Measurements from ENCODE around the gene SEMA6B. TPM values are rescaled to one million over a fixed set of nuclear protein-coding genes. Genes with fewer than 3 reads are reported as not detected.
"Not testable (repeated sequence)": the region's sequence is repeated elsewhere in the genome, so short reads cannot be mapped to it uniquely, and the experiment has no call there.

The SEMA6B gene
- total RNA-seq, 1 donor from 2014 or later: 1.8 TPM

DNA sequence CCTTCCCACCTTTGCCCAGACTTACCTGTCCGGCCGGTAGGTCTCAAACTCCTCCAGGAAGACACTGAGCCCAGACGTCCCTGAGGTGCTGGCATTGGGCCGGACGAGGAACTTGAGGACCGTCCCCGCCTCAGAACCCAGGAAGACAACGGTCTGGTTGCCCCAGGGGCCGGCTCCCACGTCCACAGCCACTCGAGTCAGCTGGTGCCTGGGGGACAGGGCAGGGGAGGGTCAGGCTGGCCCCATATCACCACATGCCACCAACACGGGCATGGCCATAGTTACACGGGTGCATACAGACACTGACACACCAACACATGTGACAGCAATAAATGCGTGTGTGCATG lies 11.3 kb downstream of the SEMA6B start:
- DNase-seq (ENCODE audit: low spot score): no peak

GRCh38 chr19:4547303-4548237 lies 11.9 kb downstream of the SEMA6B start:
- DNase-seq (ENCODE audit: low spot score) (peak; percentile 93), ATAC-seq (peak; percentile 85)

More for the DNA sequence above, 11.3 kb downstream of the SEMA6B start:
- no peak for ATAC-seq

DNA sequence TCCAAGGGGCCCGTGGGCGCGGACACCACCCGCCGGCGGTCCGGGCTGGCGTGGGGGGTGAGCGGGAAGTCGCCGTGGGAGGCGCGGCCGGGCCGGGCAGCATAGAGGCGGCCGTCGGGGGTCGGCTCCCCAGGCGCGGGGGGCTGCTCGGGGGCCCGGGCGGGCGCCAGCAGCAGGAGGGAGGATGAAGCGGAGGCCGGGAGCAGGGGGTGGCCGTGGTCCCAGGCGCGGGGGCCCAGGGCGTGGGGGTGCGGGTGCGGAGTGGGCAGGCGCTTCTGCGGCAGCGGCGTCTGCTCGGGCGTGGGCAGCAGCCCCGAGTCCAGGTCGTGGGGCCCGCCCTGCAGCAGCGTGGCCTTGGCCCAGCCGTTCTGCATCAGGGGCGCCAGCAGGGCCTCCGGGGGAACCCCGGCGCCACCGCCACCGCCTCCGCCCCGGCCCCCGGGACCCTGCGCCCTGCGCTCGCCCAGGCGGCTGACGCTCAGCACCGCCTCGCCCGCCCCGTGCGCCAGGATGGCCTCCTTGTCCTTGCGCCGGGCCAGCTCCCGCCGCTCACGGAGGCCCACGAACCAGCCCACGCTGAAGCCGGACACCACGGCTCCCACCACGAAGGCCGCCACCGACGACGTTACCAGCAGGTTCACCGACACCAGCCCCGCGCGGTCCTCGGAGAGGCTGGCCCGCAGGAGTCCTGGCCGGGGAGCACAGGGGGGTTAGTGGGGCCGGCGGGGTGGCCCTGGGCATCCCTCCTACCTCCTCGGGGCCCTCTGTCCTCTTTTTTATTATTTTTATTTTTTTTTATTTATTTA lies 15.4 kb downstream of the SEMA6B start:
- DNase-seq (ENCODE audit: low spot score) (no peak), ATAC-seq (no peak)

- DNase-seq (ENCODE audit: low spot score) (no peak), ATAC-seq (no peak)
These were observed 16.3 kb downstream of the SEMA6B start for GRCh38 chr19:4542896-4543841.

DNA sequence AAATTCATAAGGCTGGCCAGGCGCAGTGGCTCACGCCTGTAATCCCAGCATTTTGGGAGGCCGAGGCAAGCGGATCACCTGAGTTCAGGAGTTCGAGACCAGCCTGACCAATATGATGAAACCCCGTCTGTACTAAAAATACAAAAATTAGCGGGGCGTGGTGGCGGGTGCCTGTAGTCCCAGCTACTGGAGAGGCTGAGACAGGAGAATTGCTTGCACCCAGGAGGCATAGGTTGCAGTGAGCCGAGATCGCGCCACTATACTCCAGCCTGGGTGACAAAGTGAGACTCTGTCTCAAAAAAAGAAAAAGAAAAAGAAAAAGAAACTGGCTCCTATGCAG lies 17.7 kb downstream of the SEMA6B start:
- ATAC-seq; DNase-seq (ENCODE audit: low spot score): not testable (repeated sequence)

GRCh38 chr19:4541114-4541805 lies 18.2 kb downstream of the SEMA6B start:
- ATAC-seq (no peak), DNase-seq (ENCODE audit: low spot score) (no peak)

DNA sequence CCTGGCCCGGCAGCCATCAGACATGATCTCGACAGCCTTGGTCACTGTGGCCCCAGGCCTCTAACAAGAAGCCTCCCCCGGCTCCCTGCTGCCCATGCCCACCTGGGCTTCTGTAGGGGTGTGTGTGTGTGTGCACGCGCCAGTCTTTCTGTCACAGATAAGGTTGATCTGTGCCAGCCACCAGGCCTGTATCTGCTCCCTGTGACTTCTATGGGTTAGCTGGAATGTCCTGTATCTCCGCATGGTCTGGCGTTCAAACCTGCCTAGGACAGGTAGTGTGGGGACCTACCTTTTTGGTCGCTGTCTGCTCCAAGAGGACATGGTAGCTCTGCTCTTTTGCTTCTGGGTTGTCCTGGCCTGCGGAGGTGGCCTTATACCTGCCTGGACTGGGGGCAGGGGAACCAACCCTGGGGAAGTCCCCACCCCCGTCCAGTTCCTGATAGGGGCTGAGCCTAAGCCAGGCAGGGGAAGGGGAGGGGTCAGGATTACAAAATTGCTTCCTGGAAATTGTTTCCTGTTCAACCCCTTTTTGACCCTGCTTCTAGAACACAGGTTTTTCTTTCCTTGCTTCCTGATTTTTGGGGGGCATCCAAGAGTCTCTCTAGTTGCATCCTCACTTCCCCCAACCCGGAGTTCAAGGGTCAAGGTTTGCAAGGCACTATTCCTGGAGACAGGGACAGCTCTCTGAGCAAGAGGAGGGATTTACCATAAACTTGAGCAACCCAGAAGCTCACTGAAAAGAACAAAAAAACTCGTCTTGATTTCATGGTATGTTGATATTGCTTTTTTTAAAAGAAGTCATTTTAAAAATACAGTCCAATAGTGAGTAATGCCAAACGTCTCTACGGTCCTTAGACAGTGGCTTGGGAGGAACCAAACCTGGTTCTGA lies 19.5 kb downstream of the SEMA6B start, which contains the start of gene LRG1:
Gene LRG1 (minus strand): TSS at position 344 of the 889 bp plus-strand sequence. CDS start 23 bp downstream, at position 321.
- DNase-seq (ENCODE audit: low spot score): peak; percentile 96
- ATAC-seq: peak; percentile 69

- DNase-seq (ENCODE audit: low spot score) (no peak), ATAC-seq (no peak)
These were observed 20.3 kb downstream of the SEMA6B start for GRCh38 chr19:4539169-4539692.

GRCh38 chr19:4538601-4538954 lies 20.9 kb downstream of the SEMA6B start:
- DNase-seq (ENCODE audit: low spot score) (no peak), ATAC-seq (no peak)

DNA sequence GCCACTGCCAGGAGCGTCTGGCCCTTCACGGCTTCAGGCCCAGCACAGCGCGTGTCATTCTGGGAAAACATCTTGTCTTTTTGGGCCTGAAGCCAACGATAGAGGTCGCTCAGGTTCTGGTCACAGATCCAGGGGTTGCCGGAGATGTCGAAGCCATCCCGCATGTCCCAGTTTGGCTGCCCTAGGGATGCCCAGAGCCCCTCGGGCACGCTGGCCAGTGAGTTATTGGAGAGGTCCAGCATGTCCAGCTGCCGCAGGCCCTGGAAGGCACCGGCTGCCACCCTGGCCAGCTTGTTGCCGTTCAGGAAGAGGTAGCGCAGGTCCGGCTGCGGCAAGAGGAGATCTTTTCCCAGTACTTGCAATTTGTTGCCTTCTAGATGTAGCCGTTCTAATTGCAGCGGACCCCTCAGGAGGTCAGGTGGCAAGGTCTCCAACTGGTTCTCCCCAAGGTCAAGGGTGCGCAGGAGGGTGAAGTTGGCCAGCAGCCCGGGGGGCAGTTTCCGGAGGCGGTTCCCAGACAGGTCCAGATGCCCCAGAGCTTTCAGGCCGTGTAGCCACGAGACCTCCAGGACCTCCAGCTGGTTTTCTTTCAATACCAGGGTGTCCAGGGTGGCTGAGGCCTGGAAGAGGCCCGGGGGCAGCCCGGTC lies 21.4 kb downstream of the SEMA6B start:
- ATAC-seq: peak; percentile 4
- DNase-seq (ENCODE audit: low spot score): peak; percentile 76

GRCh38 chr19:4536798-4537197 lies 22.7 kb downstream of the SEMA6B start:
- DNase-seq (ENCODE audit: low spot score) (peak; percentile 77), ATAC-seq (peak; percentile 7)

DNA sequence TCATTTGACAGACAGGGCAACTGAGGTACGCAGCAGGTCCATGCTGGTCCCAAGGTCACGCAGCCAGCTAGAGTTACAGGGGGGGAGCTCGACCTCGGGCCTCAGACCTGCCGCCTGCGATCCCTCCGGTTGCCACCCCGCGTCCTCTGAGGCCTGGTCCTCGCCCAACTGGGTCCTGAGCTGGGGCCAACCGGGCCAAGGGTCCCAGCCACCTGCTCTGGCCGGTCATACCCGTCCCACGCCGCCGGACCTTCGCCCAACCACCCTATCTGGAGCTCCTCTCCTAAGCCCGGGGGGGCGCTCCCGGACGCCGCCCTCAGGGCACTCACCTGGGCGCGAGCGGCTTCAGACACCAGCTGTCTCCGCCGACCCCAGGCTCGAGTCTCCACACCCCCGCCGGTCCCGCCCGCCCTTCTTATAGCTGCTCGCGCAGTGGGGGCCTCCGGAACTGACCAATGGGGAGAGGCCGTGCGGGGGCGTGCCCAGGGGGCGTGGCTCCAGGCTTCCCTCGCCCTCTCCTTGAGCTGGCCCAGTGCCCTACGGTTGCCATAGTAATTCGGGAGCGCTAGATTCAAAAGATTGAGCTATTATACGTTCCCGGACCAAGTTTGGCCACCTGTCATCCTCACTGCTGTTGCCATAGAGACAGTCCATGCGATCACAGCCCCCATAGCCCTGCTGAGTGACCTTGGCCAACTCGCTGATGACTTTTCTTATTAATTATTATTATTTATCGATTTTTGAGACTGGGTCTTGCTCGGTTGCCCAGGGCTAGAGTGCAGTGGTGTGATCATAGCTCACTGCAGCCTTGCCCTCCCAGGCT lies 24.4 kb downstream of the SEMA6B start, which contains the start of gene PLIN5:
Gene PLIN5 (minus strand): TSS at position 389 of the 823 bp plus-strand sequence. CDS start 1,150 bp downstream, outside the sequence.
- ATAC-seq: peak; percentile 67

DNA sequence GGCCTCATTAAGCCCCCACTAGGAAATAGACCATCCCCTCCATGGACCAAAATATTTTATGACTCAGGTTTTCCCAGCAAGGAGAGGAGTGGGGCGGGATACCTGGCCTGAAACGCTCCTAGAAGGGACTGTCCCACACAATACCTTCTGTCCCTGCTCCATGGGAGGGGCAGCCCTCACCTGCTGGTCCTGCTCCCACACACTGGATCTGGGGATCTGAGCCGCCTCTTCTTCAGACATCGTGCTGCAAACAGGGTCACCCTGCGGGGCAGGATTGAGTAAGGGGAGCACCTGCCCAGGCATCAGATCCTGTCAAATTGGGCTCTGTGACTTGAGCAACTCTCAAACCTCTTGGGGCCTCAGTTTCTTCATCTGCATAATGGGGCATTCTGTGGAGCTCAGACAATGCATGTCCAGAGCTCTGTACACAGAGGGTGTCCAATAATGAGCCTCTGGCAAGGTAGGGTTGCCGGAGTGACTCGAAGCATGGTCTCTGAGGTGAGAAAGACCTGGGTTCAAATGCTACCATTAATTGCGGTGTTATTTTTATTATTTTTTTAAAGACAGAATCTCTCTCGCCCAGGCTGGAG lies 25.6 kb downstream of the SEMA6B start:
- ATAC-seq: no peak

More for the DNA sequence above, 24.4 kb downstream of the SEMA6B start, which contains the start of gene PLIN5:
- peak; percentile 98 for DNase-seq (ENCODE audit: low spot score)

DNA sequence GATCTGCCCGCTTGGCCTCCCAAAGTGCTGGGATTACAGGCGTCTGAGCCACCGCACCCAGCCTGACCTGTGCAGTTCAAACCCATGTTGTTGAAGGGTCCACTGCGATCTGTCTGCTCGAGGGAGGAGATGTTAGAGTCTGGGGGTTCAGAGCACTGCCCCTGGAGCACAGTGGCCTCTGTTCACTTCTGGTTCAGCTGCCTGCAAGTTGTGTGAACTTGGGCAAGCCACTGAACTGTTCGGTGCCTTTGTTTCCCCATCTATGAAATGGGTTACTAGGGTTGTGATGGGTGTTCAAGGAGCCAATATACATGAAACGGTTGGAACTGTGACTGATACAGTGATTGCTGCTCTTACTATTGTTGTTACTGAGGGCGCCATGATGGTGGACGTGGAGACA lies 26.1 kb downstream of the SEMA6B start:
- ATAC-seq (no peak), DNase-seq (ENCODE audit: low spot score) (no peak)

More for the DNA sequence above, 25.6 kb downstream of the SEMA6B start:
- no peak for DNase-seq (ENCODE audit: low spot score)

DNA sequence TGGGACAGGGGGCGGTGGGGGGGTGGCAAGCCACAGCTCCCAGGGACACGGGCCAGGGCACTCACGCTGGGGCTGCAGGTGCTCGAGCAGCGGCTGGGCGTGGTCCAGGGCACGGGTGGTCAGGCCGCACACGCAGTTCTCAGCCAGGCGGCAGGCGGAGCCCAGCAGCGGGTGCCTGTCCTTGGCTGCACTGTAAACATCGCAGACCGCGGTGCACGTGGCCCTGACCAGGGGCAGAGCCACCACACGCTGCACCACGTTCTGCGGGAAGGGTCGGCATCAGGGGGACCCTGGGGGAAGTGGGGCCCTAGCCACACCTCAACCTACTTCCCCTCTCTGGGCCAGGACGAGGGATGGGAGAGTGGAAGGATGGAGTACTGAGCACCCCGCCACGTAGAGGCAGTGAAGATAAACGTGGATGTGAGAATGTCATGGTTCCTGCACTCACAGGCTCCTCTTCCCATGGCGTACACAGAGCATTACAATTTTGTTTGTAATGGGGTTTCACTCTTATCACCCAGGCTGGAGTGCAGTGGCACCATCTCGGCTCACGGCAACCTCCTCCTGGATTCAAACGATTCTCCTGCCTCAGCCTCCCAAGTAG lies 27.8 kb downstream of the SEMA6B start:
- ATAC-seq: peak; percentile 49

GRCh38 chr19:4529924-4530522 lies 29.5 kb downstream of the SEMA6B start:
- no peak for ATAC-seq

More for the DNA sequence above, 27.8 kb downstream of the SEMA6B start:
- peak; percentile 78 for DNase-seq (ENCODE audit: low spot score)

More at GRCh38 chr19:4529924-4530522, 29.5 kb downstream of the SEMA6B start:
- DNase-seq (ENCODE audit: low spot score): no peak

Measured in left lobe of liver (tissue), 2 donors.